ENCODE measurements around the gene NINL. TPM values are rescaled to one million over a fixed set of nuclear protein-coding genes. Genes with fewer than 3 reads are reported as not detected.

The NINL gene
- total RNA-seq, 4 donors from 2014 or later: 0.24 to 6.1 (median 0.88) TPM

DNA sequence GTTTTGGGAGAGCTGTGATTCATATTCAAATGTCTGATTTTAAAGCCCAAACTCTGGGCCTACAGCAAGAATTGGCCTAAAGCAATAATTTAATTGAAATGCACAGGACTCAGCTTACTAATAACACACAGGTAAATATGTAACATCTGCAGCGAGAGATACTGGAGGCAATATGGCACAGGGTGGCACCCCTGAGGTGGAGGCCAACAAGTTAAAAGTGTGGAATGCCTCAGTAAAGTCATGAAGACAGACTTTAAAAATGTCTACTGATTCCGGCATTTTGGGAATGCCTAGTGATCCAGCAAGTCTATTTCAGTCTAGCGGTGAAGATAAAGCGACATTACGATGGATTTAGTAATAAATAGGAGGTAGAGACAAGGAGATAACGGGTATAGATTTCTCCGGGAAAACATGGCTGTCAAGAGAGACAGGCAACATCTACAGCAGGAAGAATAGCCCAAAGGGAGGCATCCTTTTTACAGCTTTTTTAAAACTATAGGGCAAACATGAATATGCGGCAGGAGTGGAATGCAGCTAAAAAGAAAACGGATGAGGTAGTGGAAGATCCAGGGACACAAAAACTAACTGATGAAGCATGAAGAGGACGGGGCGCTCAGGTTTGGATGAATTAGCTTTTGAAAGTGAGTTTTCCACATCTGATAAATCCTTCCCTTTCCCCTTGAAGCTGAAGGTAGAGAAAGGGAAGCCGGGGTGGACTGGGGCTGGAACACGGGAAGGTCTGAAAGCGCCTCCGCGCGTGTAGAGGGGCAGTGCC, 37.3 kb upstream of the NINL start:
- intact Hi-C loops (cut with DNase I; ENCODE audit: low total_unique reads) (loop anchor here (2.0 to 5.0 kb wide), 2 partner anchors 74 to 245 kb away; partner anchors contain the start of gene ZNF337), in situ Hi-C loops (cut with MboI; ENCODE audit: low sequenced_read_pairs in 4 of 4) (loop anchor here in 2 of 4 donors (5.0 to 25.0 kb wide), 2 partner anchors 75 to 240 kb away; partner anchors contain the start of gene ZNF337 (in 1 of the 2))
- Histone ChIP-seq H3K36me3 (no peaks in the 10 kb centered on the region), H3K27ac (peak overlapping the region; percentile 87 to 93 (median 92)), H3K4me1 (peaks cover 10 to 11% of the 10 kb centered on the region in 2 donors), H3K4me3 (peak overlapping the region; percentile 72 to 95 (median 85)), H3K27me3 (no peaks in the 10 kb centered on the region), H3K9me3 (no peaks in the 10 kb centered on the region)
- TF ChIP-seq POLR2A (IDR thresholded peaks at IDR 0.05): no peak
- TF ChIP-seq, protein P1, sequence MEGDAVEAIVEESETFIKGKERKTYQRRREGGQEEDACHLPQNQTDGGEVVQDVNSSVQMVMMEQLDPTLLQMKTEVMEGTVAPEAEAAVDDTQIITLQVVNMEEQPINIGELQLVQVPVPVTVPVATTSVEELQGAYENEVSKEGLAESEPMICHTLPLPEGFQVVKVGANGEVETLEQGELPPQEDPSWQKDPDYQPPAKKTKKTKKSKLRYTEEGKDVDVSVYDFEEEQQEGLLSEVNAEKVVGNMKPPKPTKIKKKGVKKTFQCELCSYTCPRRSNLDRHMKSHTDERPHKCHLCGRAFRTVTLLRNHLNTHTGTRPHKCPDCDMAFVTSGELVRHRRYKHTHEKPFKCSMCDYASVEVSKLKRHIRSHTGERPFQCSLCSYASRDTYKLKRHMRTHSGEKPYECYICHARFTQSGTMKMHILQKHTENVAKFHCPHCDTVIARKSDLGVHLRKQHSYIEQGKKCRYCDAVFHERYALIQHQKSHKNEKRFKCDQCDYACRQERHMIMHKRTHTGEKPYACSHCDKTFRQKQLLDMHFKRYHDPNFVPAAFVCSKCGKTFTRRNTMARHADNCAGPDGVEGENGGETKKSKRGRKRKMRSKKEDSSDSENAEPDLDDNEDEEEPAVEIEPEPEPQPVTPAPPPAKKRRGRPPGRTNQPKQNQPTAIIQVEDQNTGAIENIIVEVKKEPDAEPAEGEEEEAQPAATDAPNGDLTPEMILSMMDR (IDR thresholded peaks at IDR 0.05 in 4 of 5, conservative IDR thresholded peaks at IDR 0.05 in 1 of 5): no peak
- DNase-seq (no peak), ATAC-seq (no peak)

DNA sequence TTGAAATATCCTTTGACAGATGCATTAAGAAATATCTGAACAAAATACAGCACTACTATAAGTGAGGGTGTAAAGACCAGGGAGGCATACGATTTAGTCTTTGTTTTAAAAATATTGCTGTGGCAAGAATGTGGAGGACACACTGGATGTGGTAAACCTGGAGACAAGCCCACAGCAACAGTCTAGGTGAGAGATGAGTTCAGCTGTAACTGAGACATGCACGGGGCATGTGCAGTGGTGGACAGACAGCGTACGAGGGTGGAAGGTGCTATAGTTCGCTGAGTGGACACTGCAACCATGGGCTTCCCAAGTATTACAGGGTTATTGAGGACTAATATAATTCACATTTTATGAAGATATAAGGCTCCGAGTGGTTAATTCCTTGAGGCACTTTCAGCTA, 36.7 kb upstream of the NINL start:
- no peak for TF ChIP-seq POLR2A (IDR thresholded peaks at IDR 0.05)
- TF ChIP-seq, protein P1 (IDR thresholded peaks at IDR 0.05 in 4 of 5, conservative IDR thresholded peaks at IDR 0.05 in 1 of 5): no peak
- H3K4me3 ChIP-seq: peak overlapping the region in 1 of 4 donors; percentile 93
- DNase-seq (no peak), ATAC-seq (no peak)
- H3K9me3 ChIP-seq: no peaks in the 10 kb centered on the region
- no peak overlapping the region for H3K27ac ChIP-seq
- intact Hi-C loops (cut with DNase I; ENCODE audit: low total_unique reads) (loop anchor here (2.0 to 5.0 kb wide), 2 partner anchors 75 to 245 kb away; partner anchors contain the start of gene ZNF337), in situ Hi-C loops (cut with MboI; ENCODE audit: low sequenced_read_pairs in 4 of 4) (loop anchor here in 2 of 4 donors (5.0 to 25.0 kb wide), 2 partner anchors 75 to 240 kb away; partner anchors contain the start of gene ZNF337 (in 1 of the 2))
- H3K36me3 ChIP-seq: no peaks in the 10 kb centered on the region
- H3K27me3 ChIP-seq: no peaks in the 10 kb centered on the region
- H3K4me1 ChIP-seq: peaks cover 10 to 11% of the 10 kb centered on the region in 2 donors

DNA sequence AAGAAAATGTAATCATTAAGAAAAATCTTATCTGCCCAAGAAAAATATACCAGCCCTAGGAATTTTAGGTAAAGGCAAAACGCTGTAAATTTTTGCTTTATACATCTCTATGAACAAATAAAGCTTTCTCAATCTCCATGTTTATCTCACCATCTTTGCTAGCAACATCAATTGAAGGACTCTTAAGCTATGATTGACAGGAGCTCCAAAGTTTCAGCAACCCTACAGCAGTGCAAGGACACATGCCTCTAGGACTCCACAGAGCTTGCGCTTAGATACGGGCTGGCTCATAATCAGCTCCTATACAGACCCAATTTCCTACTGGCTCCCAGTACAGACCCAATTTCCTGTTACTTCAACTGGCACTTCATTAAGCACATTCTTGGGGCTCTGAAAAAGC, 34.2 kb upstream of the NINL start:
- no peak overlapping the region for H3K4me3 ChIP-seq
- peaks cover 8 to 10% of the 10 kb centered on the region in 2 donors for H3K4me1 ChIP-seq
- in situ Hi-C loops (cut with MboI; ENCODE audit: low sequenced_read_pairs in 4 of 4) (loop anchor here in 3 of 4 donors (10.0 to 25.0 kb wide), 2 partner anchors 55 to 243 kb away; no protein-coding TSS in a partner anchor), intact Hi-C loops (cut with DNase I; ENCODE audit: low total_unique reads) (no loop called here)
- TF ChIP-seq, protein P1 (IDR thresholded peaks at IDR 0.05 in 4 of 5, conservative IDR thresholded peaks at IDR 0.05 in 1 of 5): no peak
- TF ChIP-seq POLR2A (IDR thresholded peaks at IDR 0.05): no peak
- H3K27ac ChIP-seq: no peak overlapping the region
- no peaks in the 10 kb centered on the region for H3K9me3 ChIP-seq
- no peaks in the 10 kb centered on the region for H3K27me3 ChIP-seq
- H3K36me3 ChIP-seq: peaks cover 0 to 15% of the 10 kb centered on the region in 2 donors
- DNase-seq (no peak), ATAC-seq (no peak)

DNA sequence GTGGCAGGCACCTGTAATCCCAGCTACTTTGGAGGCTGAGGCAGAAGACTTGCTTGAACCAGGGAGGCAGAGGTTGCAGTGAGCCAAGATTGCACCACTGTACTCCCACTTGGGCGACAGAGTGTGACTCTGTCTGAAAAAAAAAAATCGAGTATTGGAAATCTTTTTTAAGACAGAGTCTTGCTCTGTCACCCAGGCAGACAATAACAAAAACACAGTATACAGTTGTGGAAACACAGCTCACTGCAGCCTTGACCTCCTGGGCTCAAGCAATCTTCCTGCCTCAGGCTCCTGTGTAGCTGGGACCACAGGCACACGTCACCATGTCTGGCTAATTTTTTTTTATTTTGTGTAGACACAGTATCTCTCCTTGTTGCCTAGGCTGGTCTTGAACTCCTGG, 23.4 kb upstream of the NINL start:
- intact Hi-C loops (cut with DNase I; ENCODE audit: low total_unique reads): no loop called here
- in situ Hi-C loops (cut with MboI; ENCODE audit: low sequenced_read_pairs in 4 of 4): loop anchor here in 2 of 4 donors (25.0 kb wide), 1 partner anchor 254 kb away; no protein-coding TSS in a partner anchor
- TF ChIP-seq, protein P1 (IDR thresholded peaks at IDR 0.05 in 4 of 5, conservative IDR thresholded peaks at IDR 0.05 in 1 of 5): no peak

More for the DNA sequence above, 23.4 kb upstream of the NINL start:
- Histone ChIP-seq H3K4me1 (peaks cover 0 to 3% of the 10 kb centered on the region in 2 donors), H3K4me3 (no peak overlapping the region), H3K9me3 (no peaks in the 10 kb centered on the region), H3K36me3 (no peaks in the 10 kb centered on the region), H3K27ac (no peak overlapping the region), H3K27me3 (no peaks in the 10 kb centered on the region)
- ATAC-seq (no peak), DNase-seq (no peak)

All from gastrocnemius medialis (tissue), 4 donors.